IMR-90 (cell line): ENCODE data around the gene GOT2. TPM values are rescaled to one million over a fixed set of nuclear protein-coding genes. Genes with fewer than 3 reads are reported as not detected.

Experiments used
- ATAC-seq: fragments of 200-7000 bp; cut with Tn5 transposase; 2 replicates; pipeline ENCODE4 v1.9.1; 2020; ENCODE audit warnings: low read depth, mild to moderate bottlenecking, moderate library complexity
- BruUV-seq: library from RNA; stranded (reverse); fragments of 400-500 nt; replicated peaks from 2 replicates; lab custom pipeline; 2021; lab: Mats Ljungman, UMichigan
- CTCF ChIA-PET: fragments of 300-600 bp; formaldehyde crosslinking; extraction: SDS; loops from one replicate; lab custom pipeline; 2021; ENCODE audit warnings: antibody characterized with exemption; lab: Yijun Ruan, JAX
- POLR2A ChIA-PET: fragments of 300-600 bp; sonication (Branson Sonifier 250); formaldehyde crosslinking; loops from one replicate; lab custom pipeline; 2022; ENCODE audit warnings: antibody characterized with exemption; ENCODE audit not compliant: unreplicated experiment; lab: Charles Lee
- DNase-seq: peaks from one replicate; pipeline ENCODE4 v3.0.0; 2013
- H2AFZ ChIP-seq: replicated peaks from 2 replicates; pipeline ENCODE3; 2013; ENCODE audit warnings: low read length, mild to moderate bottlenecking; ENCODE audit not compliant: poor library complexity
- H2AK5ac ChIP-seq: 2 replicates; pipeline ENCODE4 v1.6.1; 2013; ENCODE audit warnings: low read depth, low read length, inconsistent platforms
- H2AK9ac ChIP-seq: replicated peaks from 2 replicates; pipeline ENCODE3; 2013; ENCODE audit warnings: mild to moderate bottlenecking, low read depth, low read length, moderate library complexity; ENCODE audit not compliant: poor library complexity
- H2BK120ac ChIP-seq: 2 replicates; pipeline ENCODE4 v1.6.1; 2013; ENCODE audit warnings: low read depth, low read length, inconsistent platforms
- H2BK15ac ChIP-seq: 3 replicates; pipeline ENCODE4 v1.6.1; 2013; ENCODE audit warnings: low read depth, low read length, inconsistent platforms
- H2BK20ac ChIP-seq: 2 replicates; pipeline ENCODE4 v1.6.1; 2013; ENCODE audit warnings: low read depth, mild to moderate bottlenecking, inconsistent platforms, low read length, moderate library complexity
- H2BK5ac ChIP-seq: 2 replicates; pipeline ENCODE4 v1.6.1; 2013; ENCODE audit warnings: mild to moderate bottlenecking, low read depth, low read length, inconsistent platforms; ENCODE audit not compliant: poor library complexity, severe bottlenecking
- H3K14ac ChIP-seq: replicated peaks from 2 replicates; pipeline ENCODE4 v1.6.1; 2013; ENCODE audit warnings: low read depth, low read length, inconsistent platforms
- H3K18ac ChIP-seq: 2 replicates; pipeline ENCODE4 v1.6.1; 2013; ENCODE audit warnings: low read depth, low read length, control low read depth
- H3K23ac ChIP-seq: 2 replicates; pipeline ENCODE4 v1.6.1; 2013; ENCODE audit warnings: low read depth, low read length, inconsistent platforms
- H3K27ac ChIP-seq: 2 replicates; pipeline ENCODE4 v1.5.1; 2013; ENCODE audit warnings: mild to moderate bottlenecking, control low read depth, low read length; ENCODE audit not compliant: insufficient read depth
- H3K27me3 ChIP-seq: 2 replicates; pipeline ENCODE4 v1.6.1; 2013; ENCODE audit warnings: low read length; ENCODE audit not compliant: control insufficient read depth, insufficient read depth
- H3K36me3 ChIP-seq: 2 replicates; pipeline ENCODE4 v1.6.1; 2013; ENCODE audit warnings: low read length, mixed read lengths; ENCODE audit not compliant: control insufficient read depth, insufficient read depth
- H3K4ac ChIP-seq: 2 replicates; pipeline ENCODE4 v1.6.1; 2013; ENCODE audit warnings: low read depth, low read length, inconsistent platforms
- H3K4me1 ChIP-seq: 2 replicates; pipeline ENCODE4 v1.6.1; 2013; ENCODE audit warnings: low read length, mixed read lengths; ENCODE audit not compliant: control insufficient read depth, insufficient read depth
- H3K4me2 ChIP-seq: 2 replicates; pipeline ENCODE4 v1.6.1; 2013; ENCODE audit warnings: low read depth, mild to moderate bottlenecking, control low read depth, low read length, moderate library complexity
- H3K4me3 ChIP-seq: 2 replicates; pipeline ENCODE4 v1.5.1; 2013; ENCODE audit warnings: low read depth, mild to moderate bottlenecking, control low read depth, low read length, moderate library complexity; ENCODE audit not compliant: insufficient read depth
- H3K56ac ChIP-seq: 2 replicates; pipeline ENCODE4 v1.6.1; 2013; ENCODE audit warnings: low read length, inconsistent platforms; ENCODE audit not compliant: insufficient read depth; ENCODE audit errors: extremely low read depth
- H3K79me1 ChIP-seq, 2 experiments: 2 replicates each; pipeline ENCODE4 v1.6.1; 2013; ENCODE audit warnings: low read length in 2 of 2, inconsistent platforms in 1 of 2, low read depth in 1 of 2
- H3K9ac ChIP-seq: 2 replicates; pipeline ENCODE4 v1.6.1; 2013; ENCODE audit warnings: low read depth, low read length, control low read depth
- H3K9me1 ChIP-seq: 2 replicates; pipeline ENCODE4 v1.6.1; 2013; ENCODE audit warnings: low read length, inconsistent platforms; ENCODE audit not compliant: insufficient read depth
- H3K9me3 ChIP-seq: 2 replicates; pipeline ENCODE4 v1.6.1; 2013; ENCODE audit warnings: low read length; ENCODE audit not compliant: control insufficient read depth, insufficient read depth
- H4K20me1 ChIP-seq: 2 replicates; pipeline ENCODE4 v1.6.1; 2013; ENCODE audit warnings: low read length, inconsistent platforms; ENCODE audit not compliant: insufficient read depth
- H4K5ac ChIP-seq: 2 replicates; pipeline ENCODE4 v1.6.1; 2013; ENCODE audit warnings: mild to moderate bottlenecking, low read depth, low read length, control low read depth
- H4K8ac ChIP-seq, 2 experiments: 2 replicates each; pipeline ENCODE4 v1.6.1; 2013; ENCODE audit warnings: low read depth in 2 of 2, low read length in 2 of 2, control low read depth in 1 of 2, inconsistent platforms in 1 of 2
- H4K91ac ChIP-seq: 2 replicates; pipeline ENCODE4 v1.6.1; 2013; ENCODE audit warnings: low read depth, low read length, inconsistent platforms; ENCODE audit not compliant: insufficient read depth
- RCOR1 ChIP-seq: IDR thresholded peaks from 2 replicates; pipeline ENCODE4 v1.6.1; 2012; ENCODE audit warnings: mild to moderate bottlenecking, low read length, improper control_type of control experiment; ENCODE audit not compliant: insufficient replicate concordance
- USF2 ChIP-seq: fragments of 150-350 bp; IDR thresholded peaks from 2 replicates; pipeline ENCODE4 v1.6.1; 2017; ENCODE audit warnings: mild to moderate bottlenecking, antibody characterized with exemption, low read length, low read depth
- WGBS, 2 experiments: methylation state at CpG; one replicate each; pipeline versions ENCODE4 v1.1.5 to v1.1.7; 2013; ENCODE audit warnings: missing lambda C conversion rate in 2 of 2; ENCODE audit not compliant: insufficient read length in 1 of 2; ENCODE audit errors: extremely low coverage in 2 of 2; 5-methylcytosine and 5-hydroxymethylcytosine counted together
- dilution Hi-C: fragments of 300-500 bp; cut with HindIII; formaldehyde crosslinking; loops from one replicate; pipeline ENCODE4 v1.14.3; 2018; ENCODE audit warnings: low sequenced_read_pairs; ENCODE audit not compliant: unreplicated experiment
- in situ Hi-C: fragments of 300-500 bp; cut with MboI; formaldehyde crosslinking; loops from 3 replicates; pipeline ENCODE4 v1.14.3; 2019; ENCODE audit warnings: low sequenced_read_pairs, inconsistent platforms, mixed read lengths
- intact Hi-C: fragments of 100-400 bp; cut with micrococcal nuclease; formaldehyde crosslinking; loops from 2 replicates; pipeline ENCODE4 v1.10.0; 2022
- polyA plus RNA-seq, 3 experiments: library from polyadenylated mRNA; depleted of rRNA; stranded (reverse); fragments of >200 nt; gene quantifications; 2 replicates each; pipeline ENCODE4 v1.2.3, GENCODE V29; 2012; ENCODE audit warnings: low replicate concordance in 1 of 3
- total RNA-seq: library from RNA; depleted of rRNA; stranded (reverse); fragments of >200 nt; gene quantifications from 2 replicates; pipeline ENCODE4 v1.2.3, GENCODE V29; 2012

Gene GOT2
- total and polyA plus RNA-seq, 2 of the 4 experiments (the other 2 are of a cell fraction) = 50.2 to 60.2 TPM

- no peak overlapping the region for H4K5ac ChIP-seq
- no TSS peak for BruUV-seq
- H3K23ac ChIP-seq = no peak overlapping the region
- no peaks in the 10 kb centered on the region for H3K9me1 ChIP-seq
- H2BK120ac ChIP-seq = no peak overlapping the region
- H3K36me3 ChIP-seq = no peaks in the 10 kb centered on the region
- H2BK20ac ChIP-seq = no peak overlapping the region
- no peak overlapping the region for H3K27ac ChIP-seq
- H3K79me1 ChIP-seq = no peaks in the 10 kb centered on the region
- H2AFZ ChIP-seq = no peak overlapping the region
- H2AK9ac ChIP-seq = no peak overlapping the region
- H3K14ac ChIP-seq = no peak overlapping the region
- dilution Hi-C loops (no loop called here), intact Hi-C loops (no loop called here), in situ Hi-C loops (no loop called here)
- ATAC-seq (no peak), DNase-seq (no peak)
- no peak overlapping the region for H3K4ac ChIP-seq
- H3K4me3 ChIP-seq = no peak overlapping the region
- no peaks in the 10 kb centered on the region for H4K20me1 ChIP-seq
- no peak overlapping the region for H3K4me2 ChIP-seq
- no peak overlapping the region for H2BK5ac ChIP-seq
- no peaks in the 10 kb centered on the region for H3K27me3 ChIP-seq
- no peak overlapping the region for H3K18ac ChIP-seq
- CTCF ChIA-PET = no interaction called here
- POLR2A ChIA-PET = no interaction called here
- no peak overlapping the region for H4K8ac ChIP-seq
- TF ChIP-seq USF2 (no peak), RCOR1 (no peak)
- no peak overlapping the region for H4K91ac ChIP-seq
- 89% methylated on average over 1 of the region's 2 CpGs; no CpG with 5 or more reads in 1 of the 2 experiments for WGBS, 2 experiments
- no peaks in the 10 kb centered on the region for H3K9me3 ChIP-seq
- H3K4me1 ChIP-seq = no peaks in the 10 kb centered on the region
- no peak overlapping the region for H2BK15ac ChIP-seq
- no peak overlapping the region for H3K9ac ChIP-seq
- no peak overlapping the region for H3K56ac ChIP-seq
- no peak overlapping the region for H2AK5ac ChIP-seq
Measured at GRCh38 chr16:58768145-58768544, 34.0 kb upstream of the GOT2 start.
